ENCODE results near the gene ELF1.

Gene ELF1

DNA sequence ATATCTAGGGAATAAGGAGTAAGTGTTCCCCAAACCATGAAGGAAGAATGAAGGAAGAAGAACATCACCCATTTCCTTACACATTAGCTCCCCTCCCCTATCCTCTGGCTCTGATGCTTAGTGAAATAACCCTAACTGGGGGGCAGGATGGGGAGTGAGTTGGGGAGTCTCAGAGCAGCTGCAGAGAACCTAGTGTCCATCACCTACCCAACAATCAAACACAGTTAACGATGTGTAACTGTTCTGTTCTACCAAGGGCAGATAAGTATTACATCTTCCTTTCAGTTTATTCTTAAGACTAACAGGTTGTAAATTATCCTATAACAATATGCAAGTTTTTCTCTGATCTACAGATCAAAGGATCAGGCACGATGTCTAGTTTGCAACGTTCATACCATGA is 12.8 kb downstream of the ELF1 start:
- peak; percentile 2 for DNase-seq

DNA sequence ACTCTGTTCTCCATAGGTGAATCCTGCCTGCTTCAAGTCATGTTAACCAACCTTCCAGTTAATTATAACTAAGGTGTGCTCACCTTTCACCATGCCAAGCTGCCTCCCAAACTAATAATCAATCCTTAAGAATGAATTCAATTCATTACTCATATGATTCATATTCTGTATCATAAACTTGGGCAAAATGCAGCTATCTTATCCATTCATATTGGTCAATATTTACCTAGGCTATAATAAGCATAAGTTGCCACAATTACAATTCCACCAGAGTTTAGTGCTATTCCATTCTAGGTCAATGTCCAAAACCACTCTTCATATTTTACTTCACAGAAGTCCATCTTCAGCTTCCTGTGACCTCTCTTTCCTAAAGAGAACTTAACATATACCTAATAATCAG is 13.4 kb downstream of the ELF1 start:
- DNase-seq, result no peak

DNA sequence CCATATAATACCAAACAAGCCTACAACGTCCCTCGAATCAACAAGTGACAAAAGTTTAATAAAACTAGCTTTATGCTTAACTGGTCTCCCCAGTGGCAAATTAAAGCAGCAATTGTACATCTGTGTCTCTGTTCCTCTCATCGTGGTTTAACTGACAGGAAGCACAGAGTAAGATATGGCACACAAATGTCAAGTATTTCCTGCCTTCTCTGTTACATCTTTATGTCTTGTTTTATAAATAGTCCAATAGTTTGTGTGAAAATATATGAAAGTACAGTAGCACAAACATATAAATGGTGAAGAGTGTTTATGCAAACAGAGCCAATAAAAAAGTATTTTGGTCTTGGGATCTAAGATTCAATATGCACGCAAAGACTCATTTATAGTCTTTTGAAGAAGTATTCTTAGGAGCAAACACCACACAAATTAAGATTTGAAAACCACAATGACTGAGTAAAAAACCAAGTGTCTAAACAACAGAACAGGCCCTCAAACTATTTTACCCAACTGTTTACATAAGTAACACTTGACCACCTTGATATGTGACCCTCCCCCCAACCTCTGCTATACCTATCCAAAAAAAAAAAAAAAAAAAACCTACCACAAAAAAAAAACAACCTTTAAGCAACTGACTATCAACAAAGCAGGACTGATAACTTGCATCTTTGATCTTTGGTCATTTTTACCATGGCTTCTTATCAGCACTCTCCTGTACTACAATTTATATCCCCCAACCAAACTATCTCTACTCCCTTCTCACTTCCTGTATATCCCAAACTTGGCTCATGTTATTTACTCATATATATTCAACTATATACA is 14.0 kb downstream of the ELF1 start:
- no peak for DNase-seq

DNA sequence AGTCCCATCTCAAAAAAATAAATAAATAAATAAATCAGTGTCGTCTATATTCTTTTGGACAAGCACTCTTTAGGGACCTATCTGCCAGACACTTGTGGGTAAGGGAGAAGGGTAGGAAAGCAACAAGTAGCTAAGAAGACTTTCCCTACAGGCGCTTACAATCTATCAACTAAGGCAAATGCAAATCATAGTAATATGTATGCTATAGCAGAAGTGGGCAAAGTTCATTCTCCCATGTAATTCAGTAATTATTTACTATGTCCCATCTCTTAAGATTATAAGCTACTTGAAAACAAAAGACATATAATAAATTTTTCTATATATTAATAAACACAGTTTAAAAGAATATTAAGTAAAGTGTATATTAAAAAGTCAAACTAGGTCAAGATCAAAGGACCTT is 16.5 kb downstream of the ELF1 start:
- no peak for DNase-seq

DNA sequence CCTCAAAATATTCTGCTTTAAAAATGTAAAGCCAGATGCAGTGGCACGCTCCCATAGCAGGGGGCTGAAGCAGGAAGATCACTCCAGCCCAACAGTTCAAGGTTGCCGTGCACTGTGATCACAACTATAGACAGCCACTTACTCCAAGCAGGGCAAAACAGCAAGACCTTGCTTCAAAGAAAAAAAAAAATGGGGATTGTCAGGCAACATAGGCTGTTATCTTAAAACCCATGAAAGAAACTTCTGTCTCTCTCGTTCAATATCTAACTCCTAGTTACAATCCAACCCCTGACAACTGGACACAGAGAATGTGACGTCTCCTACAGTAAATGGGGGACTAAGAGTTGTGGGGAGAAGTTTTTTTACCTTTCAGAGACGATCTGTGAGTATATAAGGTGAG is 17.4 kb downstream of the ELF1 start:
- no peak for DNase-seq

DNA sequence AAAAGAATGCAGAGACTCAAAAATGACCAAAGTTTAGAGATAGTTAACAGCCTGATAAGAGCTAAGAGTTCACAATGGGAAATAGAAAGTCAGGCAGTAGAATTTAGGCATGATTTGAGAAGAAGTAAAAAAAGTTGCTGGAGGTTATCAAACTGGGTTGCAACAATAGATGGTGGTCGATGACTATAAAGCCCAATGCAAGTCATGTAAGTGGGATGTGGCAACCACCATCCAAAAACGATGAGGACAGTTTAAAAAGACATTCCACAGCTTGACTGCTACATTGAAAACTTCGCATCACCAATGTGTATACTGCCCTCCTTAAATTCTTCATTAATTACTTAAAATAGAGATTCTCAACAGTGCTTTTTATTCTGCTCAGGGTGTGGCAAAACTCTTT is 19.7 kb downstream of the ELF1 start:
- no peak for DNase-seq

DNA sequence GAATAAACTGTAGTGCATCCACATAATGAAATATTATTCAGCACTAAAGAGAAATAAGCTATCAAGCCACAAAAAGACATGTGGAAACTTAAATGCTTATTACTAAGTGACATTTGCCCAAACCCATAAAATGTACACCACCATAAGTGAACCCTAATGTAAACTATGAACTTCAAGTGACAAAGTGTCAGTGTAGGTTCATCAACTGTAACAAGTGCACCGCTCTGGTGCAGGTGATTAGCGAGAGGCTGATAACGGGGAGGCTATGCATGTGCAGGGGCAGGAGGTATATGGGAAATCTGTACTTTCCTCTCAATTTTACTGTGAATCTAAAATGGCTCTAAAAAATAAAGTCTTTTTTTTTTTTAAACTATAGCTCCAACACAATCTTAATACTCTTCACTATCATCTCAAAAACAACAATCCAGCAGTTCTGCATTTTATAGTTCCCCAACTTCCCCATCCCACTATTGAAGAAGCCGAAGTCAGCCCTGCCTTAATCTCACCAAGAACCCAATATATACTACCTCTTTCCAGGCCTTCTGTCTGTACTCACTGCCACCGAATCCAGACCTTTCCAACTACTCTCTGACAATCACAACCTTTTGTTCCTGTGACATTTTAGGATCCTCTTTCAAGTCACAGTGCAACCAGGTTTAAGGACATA is 22.6 kb downstream of the ELF1 start:
- no peak for DNase-seq

DNA sequence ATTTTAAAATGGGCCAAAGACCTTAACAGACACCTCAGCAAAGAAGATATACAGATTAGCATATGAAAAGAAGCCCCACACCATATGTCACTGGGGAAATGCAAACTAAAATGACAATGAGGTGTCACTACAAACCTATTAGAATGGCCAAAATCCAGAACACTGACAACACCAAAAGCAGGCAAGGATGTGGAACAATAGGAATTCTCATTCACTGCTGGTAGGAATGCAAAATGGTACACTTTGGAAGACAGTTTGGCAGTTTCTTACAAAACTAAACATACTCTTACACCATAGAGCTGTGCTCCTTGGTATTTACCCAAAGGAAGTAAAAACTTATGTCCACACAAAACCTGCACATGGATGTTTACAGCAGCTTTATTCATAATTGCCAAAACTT is 23.1 kb downstream of the ELF1 start:
- DNase-seq, result no peak

DNA sequence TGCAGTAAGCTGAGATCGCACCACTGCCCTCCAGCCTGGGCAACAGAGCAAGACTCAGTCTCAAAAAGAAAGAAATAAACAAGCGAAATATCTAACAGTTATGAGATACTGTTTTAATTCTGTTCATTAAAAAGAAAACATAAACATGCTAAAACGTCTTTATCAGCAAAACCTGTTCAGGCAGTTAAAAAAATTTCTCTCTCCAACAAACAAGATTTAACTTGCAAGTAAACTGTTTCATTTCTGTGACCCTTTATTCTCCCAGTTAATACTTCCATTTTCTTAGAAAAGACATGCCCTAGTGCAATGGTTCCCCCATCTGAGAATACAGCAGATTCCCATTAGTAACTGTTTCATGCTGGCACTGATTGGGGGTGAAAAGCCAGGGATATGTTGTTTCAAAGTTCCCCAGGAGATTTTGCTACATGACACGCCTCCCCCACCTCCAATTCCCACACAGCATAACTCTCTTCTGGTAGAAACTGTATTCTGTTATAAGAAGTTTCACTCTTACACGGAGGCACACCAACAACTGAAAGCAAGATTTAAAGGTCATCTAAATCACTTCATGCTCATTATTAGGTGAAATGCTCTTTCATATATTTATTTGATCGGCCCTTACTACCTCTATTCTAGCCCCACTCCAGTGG is 24.4 kb downstream of the ELF1 start:
- DNase-seq, result no peak

DNA sequence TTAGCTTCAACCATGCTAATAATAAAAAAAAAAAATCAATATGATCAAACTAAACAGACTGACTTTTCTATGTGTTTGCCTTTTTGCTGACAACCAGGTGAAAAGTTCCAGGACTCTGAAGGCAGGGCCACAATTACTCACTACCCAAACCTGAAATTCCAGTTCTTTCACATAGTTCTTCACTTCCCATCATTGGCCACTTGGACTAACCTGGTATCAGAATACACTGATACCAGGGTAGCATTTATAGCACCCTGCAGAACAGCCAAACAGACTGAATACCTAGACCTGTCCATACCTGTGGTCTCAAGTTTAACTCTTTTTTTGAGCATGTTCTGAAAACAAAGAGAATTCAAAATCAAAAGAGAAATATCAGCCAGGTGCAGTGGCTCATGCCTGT is 25.1 kb downstream of the ELF1 start:
- no peak for DNase-seq

DNA sequence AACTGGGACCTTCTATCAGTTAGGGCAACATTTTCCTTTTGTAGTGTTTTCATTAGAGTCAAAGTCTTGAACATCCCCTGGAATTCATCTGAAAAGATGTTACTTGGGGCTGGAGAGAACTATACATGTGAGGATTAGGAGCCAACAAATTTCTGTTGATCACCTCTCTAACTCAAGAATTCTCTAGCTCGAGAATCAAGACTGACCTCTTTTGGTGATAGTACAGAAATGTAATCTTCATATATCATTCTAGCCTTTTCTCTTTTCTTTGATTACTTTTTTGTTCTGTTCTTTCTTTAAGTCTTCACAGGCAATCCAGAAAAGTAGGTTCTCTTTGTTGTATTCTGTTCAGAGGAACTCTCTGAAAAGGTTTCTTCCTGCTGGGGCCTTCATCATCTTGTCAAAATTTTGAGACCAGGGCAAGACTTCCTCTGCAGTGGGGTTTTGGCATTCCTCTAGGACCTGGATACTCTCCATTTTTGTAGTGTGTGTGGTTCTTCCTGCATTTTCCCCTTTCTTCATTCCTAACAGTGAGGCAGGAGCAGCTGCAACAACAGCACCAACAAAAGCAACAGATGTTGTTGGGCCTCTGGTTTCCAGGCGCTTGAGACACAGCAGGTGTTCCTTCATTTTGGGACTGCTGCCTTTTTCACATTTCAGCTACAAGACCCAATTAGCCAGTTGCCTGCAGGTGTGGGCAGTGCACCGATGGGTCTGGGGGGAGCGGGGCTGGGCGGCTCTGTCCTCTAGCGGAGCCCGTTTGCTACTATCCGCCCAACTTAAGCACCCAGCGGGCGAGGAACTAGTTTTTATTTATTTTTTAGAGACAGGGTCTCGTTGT is 26.2 kb downstream of the ELF1 start:
- peak; percentile 79 for DNase-seq

DNA sequence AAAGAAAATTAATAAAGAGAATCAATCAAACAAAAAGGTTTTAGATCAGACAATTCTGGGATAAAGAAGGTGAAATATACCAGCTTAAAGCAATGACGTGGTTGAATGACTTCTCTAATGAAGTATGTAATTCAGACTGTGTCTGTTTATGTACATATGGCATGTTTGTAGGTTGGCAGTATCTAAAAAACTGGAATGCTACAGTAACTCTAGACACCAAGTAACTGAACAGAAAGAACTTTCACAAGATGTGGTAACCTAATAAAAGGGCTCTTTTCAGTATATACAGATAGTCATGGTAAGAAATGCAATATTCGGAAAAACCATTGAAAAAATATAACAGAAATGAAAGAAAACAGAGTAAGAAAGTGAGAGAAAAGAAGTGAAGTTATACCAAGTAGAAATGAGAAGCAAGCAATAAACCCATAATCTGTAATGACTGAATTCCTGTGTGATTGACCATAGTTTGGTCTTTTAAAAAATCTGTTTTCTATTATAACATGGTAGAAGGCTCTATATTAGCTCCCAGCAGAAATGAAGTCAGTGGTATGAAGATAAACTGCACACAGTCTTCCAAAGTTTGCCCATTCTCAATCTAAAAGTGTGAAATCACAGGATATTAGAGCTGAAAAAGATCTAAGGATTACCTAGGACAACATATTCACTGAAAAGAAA is 31.4 kb downstream of the ELF1 start:
- DNase-seq, result no peak

DNA sequence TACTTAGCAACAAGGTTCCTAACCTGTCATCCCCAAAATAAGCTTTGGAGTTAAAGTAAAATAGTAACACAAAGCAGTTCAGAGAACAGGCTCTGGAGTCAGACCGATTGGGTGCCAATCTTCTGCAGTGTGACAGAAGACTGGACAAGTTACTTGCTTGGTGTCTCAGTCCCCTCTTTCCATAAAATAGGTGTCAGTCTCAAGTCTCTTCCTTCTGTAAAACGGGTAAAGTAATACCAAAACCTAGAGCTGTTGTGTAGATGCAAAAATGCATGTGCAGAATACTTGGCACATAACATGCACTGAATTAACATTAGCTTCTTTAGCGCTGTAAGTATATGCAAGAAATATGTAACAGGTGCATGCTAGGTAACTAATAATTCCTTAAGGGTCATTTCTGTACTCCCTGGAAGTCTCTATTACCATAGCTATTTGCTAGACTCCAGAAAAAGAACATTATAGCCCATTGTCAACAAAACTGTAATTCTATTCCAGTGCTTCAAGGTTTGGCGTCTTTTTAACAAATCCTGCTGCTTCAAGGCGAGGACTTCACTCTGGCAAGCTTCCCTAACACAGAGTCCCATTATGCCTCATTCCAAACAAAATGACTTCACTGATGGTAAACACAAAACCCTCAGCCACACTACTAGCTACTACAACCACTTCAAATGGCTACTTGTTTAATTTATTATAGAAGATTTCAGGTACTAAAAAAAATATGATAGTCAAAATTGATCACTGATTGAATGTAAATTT is 32.8 kb downstream of the ELF1 start:
- DNase-seq, result peak; percentile 68

DNA sequence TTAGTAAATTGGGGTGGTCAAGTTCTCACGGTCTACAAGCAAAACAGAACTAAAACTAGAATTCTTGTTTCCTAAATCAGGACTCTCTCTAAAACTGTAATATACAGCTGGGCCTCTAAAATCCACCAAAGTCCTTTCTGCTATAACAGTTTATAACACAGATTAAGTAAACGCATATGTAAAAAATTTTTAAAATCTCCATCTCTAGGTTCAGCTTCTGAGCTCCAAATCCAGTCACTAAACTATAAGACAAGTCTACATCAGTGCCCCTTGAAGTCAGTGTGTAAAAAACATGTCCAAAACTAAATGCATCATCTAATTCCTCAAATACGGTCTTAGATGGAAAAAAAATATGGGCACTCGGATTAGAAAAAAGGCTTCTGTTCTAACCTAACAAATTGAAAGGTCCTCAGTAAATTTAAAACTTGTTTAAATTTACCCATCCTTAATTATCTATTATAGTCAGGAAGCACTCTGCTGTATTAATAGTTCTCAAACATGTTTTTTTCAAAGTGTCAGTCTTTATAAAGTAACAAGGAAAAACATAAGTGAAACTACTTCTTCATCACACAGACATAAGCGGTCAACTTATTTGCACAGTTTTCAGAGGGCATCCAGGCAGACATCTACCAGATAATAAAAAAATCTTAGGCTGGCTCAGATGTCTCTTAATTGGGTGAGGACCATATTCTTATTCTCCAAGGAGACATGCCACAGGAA is 33.6 kb downstream of the ELF1 start:
- DNase-seq, result no peak

DNA sequence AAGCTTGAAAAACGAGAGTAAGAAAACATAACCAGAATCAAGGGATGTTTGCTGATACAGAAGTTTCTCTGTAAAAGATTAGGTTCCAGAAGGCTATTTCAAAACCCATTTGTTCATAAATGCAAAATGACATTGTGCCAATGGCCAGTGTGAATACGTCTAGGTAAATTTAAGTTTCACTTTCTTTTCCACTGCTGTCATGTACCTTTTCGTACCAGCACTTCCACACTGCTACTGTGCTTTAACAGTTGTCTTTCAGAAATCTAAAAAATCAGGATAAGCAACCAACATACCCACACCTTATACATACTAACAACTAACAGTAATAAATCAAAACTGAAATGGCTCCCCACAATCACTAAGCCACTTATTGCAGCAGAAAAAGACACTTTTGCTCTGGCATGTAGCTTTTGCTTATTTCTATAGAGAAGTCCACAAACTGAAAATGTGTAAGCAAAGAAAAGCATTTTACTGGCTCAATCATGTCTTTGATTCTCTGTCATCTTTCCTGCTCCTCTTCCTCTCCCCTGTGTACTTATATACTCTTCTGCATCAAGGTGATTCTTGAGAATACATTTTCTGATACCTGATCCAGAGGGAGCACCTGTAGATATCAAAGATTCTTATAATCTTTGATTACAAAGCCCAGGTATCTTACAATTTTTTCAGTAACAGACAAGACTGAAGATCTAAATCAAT is 34.3 kb downstream of the ELF1 start:
- DNase-seq, result no peak

DNA sequence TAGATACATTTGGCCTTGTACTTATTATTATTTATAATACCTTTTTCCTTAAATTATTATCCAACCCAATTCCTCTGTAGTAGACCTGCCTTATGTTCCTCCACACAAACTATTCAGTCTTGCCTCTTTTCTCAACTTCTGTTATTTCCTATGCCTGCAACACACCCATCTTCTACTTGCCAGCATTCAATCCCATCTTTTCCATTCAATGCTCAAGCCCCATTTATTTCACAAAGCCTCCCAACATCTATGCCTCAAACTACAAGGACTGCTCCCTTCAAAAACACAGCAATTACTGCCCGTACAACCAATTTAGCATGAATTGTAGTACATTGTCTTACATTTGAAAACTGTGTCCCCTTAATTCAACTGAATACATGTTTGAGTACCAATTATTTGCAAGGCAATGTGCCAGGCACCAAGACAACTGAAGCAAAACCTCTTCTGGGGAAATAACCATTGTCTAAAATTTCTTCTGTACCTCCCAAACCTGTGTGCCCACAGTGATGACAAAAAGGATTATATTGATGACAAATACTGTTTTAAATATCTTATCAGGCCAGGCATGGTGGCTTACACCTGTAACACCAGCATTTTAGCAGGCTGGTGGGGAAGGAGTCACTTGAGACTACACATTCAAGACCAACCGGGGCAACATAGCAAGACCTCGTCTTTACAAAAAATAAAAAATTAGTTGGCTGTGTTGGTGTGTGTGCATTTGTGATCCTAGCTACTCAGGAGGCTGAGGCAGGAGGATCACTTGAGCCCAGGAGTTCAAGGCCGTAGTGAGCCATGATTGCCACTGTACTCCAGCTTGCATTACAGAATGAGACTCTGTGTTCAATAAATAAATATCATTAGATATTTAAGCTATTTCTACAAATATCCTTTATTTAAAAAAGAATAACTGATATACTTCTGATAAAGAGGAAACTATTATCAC is 35.1 kb downstream of the ELF1 start:
- DNase-seq, result peak; percentile 39

DNA sequence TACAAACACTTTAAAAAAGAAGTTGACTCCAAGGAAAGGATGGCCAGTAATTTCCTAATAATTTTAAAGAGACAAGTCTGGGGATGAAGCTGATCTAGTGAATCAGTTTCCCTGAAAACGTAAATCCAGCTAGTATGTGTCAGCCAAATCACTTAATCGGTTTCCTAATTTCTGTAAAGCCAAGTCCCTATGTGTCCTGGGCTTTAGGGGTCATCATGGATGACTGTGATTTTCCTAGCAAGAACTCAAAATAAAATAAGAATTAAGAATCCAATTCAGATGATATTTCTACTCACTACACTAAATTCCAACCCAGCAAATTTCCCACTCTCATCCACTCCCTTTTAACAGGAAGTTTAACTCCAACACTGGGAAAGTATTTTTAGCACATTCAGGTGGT is 35.9 kb downstream of the ELF1 start:
- no peak for DNase-seq

DNA sequence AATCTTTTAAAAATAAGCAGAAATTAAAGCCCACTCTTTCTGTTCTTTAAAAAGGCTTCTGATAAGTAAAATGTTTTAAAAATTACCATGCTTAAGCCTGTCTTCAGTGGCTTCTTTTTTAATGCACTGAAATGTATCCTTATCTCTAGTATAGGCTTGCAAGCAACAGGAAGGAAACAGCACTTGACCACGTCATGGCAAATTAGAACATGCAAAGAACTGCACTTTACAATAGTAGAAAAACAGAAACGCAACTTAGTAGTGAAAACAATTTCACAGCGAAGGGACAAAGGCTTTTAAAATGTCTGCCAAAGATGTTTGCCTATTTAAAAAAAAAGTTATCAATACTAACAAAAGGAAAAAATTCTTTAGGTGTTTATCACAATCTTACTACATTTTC is 36.3 kb downstream of the ELF1 start:
- no peak for DNase-seq

DNA sequence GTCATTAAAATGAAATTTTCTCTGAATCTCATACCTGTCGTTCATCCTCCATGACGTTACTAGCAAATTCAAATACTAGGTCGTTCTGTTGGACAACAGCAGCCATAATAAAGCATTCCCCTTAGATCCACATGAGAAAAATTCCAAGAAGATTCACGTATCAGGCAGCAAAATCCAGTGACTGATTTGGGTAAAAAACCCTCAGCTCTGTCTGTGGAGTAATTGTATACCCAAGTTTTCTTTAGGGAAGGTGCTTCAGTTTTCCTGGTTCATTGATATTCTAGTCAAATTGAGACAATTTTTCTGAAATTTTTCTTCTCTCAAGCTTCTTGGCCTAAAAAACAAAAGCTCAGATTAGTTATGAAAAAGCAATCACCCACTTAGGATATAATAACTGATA is 37.2 kb downstream of the ELF1 start:
- no peak for DNase-seq
